NCI-H526 (cell line): Measurements from ENCODE around the gene VPS35.
"Not testable (repeated sequence)": the region's sequence is repeated elsewhere in the genome, so short reads cannot be mapped to it uniquely, and the experiment has no call there.

Source experiments
- DNase-seq, 2 experiments: peaks; one replicate each; lab custom pipeline; 2025; lab: John Stamatoyannopoulos, UW

The VPS35 gene

DNA sequence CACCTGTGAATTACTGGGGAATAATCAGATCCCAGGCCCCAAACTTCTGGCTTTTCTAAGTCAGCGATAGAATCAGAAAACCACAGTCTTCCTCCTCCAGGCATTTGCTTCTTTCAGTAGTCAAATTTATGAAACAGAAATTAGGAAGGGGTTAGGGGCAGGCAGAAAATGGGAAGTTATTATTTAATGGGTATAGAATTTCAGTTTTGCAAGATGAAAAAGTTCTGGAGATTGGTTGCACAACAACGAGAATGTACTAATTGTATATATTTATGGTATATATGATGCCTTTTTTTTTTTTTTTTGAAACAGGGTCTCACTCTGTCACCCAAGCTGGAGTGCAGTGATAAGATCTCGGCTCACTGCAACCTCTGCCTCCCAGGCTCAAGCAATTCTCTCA lies 23.9 kb upstream of the VPS35 start:
- DNase-seq: no peak

- no peak for DNase-seq
These were observed 22.4 kb upstream of the VPS35 start for GRCh38 chr16:46711106-46712058.

DNA sequence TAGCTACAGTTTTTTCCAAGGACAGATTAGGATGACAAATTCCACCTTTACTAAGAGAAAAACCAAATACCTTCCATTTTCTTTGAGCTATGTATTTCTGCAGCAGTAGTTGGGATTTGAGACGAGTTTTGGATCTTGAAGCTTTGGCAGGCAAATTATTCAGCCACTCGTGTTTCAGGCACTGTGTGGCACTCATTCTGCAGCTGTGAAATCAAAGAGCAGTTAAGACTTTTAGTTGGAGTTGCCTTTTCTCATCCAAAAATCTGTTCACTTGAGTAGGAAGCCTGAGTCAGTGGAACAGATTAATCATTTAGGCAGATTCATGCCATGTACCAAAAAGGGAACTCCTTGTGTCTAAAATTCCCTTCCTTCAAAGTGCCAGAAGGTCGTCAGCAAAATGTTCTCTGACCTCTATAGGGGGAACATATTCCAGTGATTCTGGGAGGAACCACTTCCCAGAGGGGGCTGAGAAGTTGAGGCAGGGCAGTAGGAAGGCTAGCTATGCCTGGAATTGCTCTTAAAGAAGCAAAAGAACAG lies 20.6 kb upstream of the VPS35 start:
- no peak for DNase-seq

DNA sequence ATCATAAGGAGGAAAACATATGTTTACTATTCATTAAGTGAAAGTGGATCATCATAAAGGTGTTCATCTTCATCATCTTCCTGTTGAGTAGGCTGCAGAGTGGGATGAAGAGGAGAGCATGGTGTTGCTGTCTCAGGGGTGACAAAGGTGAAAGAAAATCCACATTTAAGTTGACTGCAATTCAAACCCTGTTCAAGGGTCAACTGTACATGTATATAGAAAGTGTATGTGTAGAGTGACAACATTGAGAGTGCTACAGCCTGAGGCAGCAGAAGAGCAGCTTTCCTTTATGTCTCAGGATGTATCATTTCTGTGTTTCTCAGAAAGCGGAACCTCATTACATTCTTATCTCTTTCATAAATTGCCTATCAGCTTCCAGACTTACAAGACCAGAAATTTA lies 17.7 kb upstream of the VPS35 start:
- DNase-seq: no peak

DNA sequence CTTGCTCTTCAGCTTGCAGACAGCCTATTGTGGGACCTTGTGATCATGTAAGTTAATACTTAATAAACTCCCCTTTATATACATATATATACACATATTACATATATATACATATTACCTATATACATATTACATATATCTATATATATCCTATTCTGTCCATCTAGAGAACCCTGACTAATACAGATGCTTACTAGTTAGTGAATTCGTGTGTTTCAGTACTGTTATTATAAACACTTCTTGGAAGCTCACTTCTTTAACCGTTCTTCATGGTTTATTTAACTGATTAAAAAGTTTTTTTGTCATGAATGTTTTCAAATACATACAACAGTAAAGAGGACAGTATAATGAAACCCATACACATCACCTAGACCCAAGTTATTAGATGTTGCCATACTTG lies 13.1 kb upstream of the VPS35 start:
- no peak for DNase-seq

DNA sequence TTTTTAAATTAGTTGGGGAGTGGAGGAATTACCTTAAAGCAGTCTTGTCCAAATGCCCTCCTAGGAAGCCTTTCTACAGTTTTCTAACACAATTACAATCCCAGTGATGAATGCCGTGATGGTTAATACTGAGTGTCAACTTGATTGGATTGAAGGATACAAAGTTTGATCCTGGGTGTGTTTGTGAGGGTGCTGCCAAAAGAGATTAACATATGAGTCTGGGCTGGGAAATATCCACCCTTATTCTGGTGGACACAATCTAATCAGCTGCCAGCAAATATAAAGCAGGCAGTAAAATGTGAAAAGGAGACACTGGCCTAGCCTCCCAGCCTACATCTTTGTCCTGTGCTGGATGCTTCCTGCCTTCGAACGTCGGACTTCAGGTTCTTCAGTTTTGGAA lies 12.6 kb upstream of the VPS35 start:
- DNase-seq: no peak

DNA sequence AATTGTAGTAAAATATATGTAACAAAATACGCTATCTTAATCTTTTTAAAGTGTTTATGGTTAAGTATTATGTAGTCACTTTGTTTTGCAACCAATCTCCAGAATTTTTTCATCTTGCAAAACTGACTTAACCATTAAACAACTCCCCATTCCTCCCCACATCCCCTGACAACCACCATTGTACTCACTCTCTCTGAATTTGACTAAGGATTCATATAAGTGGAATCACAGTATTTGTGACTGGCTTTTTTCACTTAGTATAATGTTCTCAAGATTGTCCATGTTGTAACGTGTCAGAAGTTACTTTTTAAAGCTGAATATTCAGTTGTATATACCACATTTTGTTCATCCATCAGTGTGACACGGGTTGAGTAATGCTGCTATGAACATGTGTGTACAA lies 11.1 kb upstream of the VPS35 start:
- DNase-seq: no peak

- no peak for DNase-seq
These were observed 8.0 kb upstream of the VPS35 start for GRCh38 chr16:46696957-46697356.

- no peak for DNase-seq
These were observed 7.0 kb upstream of the VPS35 start for GRCh38 chr16:46695937-46696336.

DNA sequence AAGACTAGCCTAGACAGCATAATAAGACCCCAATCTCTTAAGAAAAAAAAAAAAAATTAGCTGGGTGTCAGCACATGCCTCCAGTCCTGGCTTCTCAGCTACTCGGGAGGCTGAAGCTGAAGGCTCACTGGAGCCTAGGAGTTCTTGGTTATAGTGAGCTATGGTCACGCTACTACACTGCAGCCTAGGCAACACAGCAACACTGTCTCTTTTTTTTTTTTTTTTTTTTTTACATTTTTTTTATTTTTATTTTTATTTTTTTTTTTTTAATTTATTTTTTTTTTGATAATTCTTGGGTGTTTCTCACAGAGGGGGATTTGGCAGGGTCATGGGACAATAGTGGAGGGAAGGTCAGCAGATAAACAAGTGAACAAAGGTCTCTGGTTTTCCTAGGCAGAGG lies 4.6 kb upstream of the VPS35 start:
- DNase-seq: no peak

GRCh38 chr16:46691726-46692125 lies 2.7 kb upstream of the VPS35 start:
- peak; percentile 50 to 54 for DNase-seq

- no peak for DNase-seq
These were observed 1.6 kb upstream of the VPS35 start for GRCh38 chr16:46690281-46691178.

GRCh38 chr16:46689365-46690280 lies 645 bp upstream of the VPS35 start, which contains the start of gene ORC6:
Gene ORC6, plus strand, starts transcription at chr16:46689659. Its CDS starts 47 bp downstream, at chr16:46689706.
- peak; percentile 96 to 98 for DNase-seq

GRCh38 chr16:46688101-46688653 lies 801 bp downstream of the VPS35 start:
- DNase-seq: no peak

DNA sequence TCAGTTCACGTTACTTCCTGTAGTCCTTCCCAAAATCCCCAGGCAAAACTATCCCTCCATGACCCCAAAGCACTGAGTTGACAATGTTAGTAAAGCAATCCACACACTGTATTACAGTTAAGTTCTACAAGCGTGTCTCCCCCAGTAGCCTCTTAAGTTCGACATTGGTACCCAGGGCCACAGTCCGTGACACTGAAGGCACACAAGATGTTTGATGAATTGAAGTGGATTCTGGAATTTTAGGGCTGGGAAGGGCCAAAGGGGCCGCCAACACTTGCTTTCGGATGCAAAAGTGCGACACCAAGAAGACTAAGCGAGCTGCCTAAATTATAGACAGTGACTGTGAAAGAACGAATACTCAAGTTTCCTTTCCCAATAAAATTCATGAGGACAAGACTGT lies 1.5 kb downstream of the VPS35 start:
- no peak for DNase-seq

- DNase-seq: no peak
These were observed 2.0 kb downstream of the VPS35 start for GRCh38 chr16:46686815-46687473.

DNA sequence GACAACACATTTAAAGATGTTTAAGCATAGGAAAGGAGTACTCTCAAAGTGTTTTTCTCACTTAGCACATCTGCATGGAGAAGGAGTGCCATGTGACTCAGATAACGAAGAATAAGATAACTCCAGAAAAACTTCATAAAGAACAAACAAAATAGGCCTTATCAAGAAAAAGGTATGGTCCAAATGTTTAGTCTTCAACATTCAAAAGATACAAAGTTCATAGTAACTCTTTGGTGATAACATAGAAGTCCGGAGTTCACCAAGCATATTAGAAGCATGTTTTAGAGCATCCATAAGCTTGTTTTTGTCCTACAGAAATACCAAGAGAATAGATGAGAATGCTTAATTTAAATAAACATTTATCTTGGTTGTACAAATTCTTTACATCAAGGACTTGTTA lies 7.1 kb downstream of the VPS35 start:
- DNase-seq: not testable (repeated sequence)

- not testable (repeated sequence) for DNase-seq
These were observed 11.0 kb downstream of the VPS35 start for GRCh38 chr16:46677943-46678342.

DNA sequence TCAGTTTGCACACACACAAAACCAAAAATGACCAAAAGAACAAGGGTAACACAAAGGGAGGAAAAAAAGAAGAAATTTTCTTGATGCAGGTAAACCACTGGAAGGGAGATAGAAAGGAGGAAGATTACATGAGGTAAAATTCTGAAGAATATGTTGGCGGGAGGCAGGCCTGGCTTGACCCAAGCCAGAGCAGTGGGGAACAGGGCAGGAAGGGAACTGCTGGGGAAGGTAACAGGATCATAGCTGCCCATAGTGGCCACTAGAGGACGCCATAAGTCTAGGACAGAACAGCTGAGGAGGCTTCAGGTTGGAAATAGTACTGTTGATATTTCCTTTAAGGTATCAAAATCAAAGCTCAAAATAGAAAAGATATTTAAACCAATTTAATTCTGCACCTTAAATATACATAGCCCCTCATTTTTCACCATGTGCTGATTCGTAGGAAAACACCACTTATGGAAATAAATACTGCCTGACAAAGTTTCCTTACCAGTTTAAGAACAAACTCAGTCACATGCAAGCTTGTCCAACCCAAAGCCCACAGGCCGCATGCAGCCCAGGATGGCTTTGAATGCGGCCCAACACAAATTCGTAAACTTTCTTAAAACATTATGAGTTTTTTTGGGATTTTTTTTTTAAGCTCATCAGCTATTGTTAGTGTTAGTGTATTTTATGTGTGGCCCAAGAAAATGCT lies 15.5 kb downstream of the VPS35 start:
- peak; percentile 8 to 66 for DNase-seq

GRCh38 chr16:46662123-46662522 lies 26.9 kb downstream of the VPS35 start:
- no peak for DNase-seq
